HG03060 (cell line): ENCODE measurements around the gene IL2RA.
"Not testable (repeated sequence)": the region's sequence is repeated elsewhere in the genome, so short reads cannot be mapped to it uniquely, and the experiment has no call there.

ENCODE experiments used
- ATAC-seq: cut with Tn5 transposase; IDR thresholded peaks from one replicate; pipeline ENCODE4 v1.9.1; 2021; ENCODE audit warnings: low read depth, moderate number of reproducible peaks; ENCODE audit not compliant: unreplicated experiment

The IL2RA gene

DNA sequence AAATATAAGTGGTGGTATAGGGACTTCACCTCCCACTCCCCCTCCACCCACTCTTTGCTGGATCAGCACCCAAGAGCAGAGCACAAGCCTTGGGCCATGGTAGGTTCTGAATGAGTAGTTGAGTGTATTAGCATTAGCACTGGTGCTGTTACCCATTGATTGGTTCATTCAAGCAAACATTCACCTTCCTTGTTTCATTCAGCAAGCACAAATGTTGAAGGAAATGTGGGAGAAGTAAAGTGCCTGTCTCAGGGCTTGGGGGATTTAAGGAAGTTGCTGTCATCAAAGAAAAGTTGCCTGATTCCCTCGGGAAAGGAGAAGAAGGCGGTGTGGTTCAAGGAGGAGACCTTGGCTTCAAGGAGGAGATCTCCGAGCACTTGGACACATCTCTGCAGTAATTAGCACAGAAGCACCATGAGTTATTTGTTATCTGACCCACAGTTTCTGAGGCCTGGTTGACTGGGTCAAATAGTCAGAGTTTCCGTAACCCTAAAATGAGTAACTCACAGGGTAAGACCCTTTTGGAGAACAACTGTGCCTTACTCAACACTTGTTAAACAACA, 17.3 kb downstream of the IL2RA start:
- ATAC-seq: no peak

DNA sequence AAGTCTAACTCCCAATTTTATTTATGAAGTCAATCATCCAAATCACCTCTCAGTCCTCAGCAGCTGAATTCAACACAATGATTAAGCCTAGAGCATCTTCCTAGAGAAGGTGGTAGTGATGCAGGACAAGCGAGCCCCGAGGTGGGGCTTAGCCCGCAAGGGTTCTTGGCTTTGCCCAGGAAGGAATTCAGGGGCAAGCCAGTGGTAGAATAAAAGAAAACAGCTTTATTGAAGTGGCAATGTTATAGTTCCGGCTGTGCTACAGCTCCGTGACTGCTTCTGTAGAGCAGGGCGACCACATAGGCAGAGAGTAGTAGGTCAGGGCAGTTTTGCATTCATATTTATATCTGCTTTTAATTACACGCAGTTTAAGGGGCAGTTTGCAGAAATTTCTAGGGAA, 18.1 kb downstream of the IL2RA start:
- no peak for ATAC-seq

DNA sequence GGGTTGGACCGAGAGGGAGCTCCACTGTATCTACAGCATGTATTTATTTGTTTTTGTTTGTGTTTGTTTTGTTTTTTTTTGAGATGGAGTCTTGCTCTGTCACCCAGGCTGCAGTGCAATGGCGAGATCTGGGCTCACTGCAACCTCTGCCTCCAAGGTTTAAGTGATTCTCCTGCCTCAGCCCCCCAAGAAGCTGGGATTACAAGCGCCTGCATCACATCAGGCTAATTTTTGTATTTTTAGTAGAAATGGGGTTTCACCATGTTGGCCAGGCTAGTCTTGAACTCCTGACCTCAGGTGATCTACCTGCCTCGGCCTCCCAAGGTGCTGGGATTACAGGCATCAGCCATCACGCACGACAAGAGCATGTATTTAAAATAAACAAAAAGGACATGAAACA, 18.8 kb downstream of the IL2RA start:
- ATAC-seq: not testable (repeated sequence)

DNA sequence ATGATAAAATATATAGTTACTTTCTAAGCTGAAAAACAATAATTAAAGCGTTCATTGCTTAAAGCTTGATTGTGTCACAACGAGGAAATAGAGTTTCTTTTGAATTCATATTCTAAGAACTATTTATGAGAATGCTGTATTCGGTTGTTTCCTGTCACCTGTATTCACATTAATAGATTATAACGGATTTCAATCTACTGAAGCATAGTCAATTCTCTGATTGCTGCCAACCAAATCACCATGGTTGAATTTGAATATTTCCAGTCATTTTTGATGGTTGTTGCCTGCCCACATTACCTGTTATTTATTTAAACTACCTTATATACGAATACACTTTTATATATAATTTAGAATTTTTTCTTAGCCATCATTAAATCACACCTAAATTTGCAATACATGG, 22.0 kb downstream of the IL2RA start:
- ATAC-seq: no peak

DNA sequence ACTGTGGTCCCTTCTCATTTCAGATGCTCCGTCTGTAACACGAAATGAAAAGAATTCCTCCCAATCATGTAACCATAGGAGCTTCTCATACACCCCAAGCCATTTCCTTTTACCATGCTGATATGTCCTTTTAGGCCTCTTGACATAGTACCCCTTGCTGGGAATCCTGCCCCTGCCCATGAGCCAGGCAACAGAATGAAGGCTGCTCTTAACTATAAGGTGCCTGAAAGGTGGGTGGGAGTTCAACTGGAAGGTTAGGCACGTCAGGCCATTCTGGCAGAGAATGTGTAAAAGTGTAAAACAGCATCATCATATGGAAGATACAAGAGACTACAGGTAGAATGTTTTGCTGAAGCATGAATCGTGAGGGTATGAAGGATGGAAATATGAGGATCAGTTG, 22.5 kb downstream of the IL2RA start:
- no peak for ATAC-seq

DNA sequence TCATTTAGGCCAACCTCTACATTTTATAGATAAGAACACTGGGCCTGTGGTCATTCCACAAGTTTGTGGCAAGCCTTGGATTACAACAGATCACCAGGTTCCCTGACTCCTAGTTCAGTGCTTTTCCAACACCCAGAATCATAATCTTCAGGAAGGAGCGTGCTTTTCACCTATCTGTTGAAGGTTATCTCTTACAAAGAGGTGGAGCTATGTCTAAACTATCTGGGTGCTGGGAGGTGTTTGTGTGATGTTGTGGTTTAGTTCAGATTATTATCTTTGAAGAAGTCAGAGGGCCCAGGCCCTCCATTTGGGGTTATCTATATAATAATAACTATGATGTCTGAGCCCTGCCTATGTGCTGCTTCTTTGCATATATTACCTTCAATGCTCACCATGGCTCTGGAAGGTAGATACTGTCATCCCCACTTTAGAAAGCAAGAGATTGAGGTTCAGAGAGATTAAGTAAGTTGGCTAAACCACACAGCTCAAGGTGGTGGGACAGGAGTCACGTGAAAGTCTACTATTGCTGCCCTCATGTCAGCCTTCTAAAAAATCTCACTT, 24.0 kb downstream of the IL2RA start:
- no peak for ATAC-seq

DNA sequence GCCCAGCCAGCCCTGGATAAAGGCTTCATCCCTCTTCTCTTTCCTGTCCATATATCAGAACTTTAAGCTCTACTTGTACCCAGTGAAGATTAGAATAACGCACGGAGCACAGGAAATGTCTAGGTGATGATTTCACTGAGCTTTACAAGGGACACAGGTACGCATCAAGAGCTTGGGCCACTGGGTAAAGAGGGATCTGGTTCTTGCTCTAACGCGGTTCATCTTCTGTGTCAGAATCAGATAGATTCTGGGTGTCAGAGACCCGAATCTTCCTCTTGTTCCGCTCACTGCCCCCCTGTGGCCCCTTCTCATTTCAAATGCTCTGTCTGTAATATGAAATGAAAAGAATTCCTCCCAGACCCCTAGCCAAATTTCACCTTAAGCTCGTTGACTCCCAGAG, 24.7 kb downstream of the IL2RA start:
- ATAC-seq: no peak

DNA sequence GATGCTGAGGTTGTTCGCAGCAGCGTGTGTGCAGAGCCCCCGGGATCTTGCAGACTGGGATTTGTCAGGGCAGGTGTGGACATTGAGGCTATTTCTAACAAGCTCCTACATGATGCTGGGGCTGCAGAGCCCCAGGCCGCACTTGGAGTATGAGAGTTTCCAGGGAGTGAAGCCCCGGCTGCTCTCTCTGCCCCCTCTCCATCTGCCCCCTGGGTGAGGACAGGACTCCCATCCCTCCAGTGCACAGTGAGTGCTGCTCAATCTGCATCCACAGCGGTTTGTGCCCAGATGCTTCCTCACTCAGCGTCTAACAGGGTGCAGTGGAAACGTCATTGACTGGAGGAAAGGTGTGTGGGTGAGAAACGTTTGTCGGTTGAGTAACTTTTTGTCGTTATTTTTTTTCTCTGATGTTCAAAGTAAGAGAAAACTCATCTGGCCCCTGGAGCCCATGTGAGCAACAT, 25.3 kb downstream of the IL2RA start:
- no peak for ATAC-seq

DNA sequence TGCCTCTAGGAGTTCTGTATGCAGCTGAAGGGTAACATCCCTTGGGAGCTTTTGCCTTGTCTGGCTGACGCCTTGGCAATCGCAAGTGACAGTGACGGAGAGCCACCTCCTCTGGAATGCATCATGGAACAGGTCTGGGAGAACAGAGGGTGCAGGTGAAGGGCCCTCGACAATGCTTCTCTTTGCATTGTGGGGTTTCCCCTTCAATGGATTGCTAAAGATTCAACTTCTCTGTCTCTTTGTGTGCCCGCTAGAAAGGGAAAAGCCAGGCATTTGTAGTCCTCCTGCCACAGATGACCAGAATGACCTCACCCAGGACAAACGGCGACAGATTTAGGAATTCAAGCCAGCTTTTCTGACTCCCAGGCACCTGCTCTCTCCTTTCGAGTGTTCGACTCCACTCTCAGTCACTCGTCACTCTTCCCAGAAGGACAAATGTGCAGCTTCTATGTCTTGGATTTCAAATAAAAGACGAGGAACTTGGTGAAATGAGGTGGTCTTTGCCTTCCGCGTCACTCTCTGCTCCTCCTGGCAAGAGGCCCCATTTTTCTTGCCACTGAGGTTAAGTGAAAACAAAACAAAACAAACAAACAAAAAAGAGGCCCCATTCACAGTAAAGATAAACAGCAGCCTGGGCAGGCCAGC, 26.1 kb downstream of the IL2RA start:
- no peak for ATAC-seq

DNA sequence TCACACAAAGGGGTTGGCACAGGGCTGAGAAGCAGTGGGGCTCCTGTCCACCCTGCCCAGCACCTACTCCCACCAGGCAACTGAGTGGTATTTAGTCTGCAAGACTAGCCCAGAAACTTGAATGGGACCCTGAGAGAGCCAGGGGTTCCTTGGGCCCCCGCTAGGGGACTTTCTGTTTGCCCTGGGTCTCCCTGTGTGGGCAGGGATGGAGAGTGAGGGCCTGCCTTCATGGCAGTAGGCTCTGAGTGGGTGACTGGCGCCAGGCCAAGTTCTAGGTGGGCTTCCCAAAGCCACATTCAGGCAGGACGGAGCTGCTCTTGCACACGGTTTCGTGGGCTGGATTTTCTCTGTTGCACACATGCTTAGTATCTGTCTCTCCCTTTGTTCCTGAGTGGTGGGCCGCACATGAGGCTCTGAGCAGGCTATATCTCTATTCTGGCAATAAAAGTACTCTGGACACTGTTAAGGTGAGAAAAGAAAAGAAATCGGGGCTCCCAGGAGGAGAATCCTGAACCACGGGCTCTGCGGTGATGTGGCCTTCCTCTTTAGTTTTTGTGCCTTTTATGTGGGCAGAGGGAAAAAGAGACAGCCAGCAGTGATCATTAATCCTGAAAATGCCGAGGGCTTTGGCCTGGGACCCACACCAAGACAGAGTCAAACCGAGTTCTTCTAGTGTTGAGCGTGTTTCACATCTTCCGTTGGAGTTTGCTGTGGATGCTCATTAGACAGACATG, 26.9 kb downstream of the IL2RA start:
- ATAC-seq: no peak

DNA sequence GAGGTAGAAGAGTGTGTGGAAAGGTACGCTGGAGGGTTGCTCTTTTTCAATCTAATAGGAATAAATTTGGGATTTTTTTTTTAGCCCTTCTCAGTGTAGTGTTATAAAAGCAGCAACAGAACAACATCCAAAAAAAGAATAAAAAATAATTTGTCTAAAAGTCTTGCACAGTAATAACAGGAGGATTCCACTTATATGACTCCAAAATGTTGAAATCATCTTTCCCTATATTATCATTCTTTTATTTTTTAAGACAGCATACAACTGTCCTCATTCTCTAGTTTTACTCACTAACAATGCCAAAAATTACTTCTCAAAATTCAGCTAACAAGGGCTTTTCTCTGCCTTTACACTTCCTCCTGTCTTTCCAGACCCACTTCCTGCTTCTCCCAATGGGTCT, 27.8 kb downstream of the IL2RA start:
- ATAC-seq: no peak

DNA sequence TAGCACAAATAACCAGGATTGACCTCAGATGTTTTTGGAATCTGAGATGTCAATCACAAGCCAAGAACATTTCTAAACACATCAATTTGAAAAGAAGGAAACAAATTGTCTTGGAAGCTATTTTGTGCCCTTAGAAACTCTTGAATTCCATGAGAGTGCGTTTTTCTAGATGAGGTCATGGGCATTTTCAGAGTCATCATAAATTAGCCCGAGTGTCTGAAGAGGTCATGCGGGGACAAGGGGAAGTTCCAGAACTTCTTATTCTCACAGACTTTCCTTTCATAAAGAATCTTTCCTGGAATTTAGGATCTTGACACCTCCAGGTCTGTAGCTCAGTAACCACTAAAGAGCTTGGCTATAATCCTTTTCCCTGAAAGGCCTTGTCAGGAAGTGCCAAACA, 28.2 kb downstream of the IL2RA start:
- ATAC-seq: no peak

DNA sequence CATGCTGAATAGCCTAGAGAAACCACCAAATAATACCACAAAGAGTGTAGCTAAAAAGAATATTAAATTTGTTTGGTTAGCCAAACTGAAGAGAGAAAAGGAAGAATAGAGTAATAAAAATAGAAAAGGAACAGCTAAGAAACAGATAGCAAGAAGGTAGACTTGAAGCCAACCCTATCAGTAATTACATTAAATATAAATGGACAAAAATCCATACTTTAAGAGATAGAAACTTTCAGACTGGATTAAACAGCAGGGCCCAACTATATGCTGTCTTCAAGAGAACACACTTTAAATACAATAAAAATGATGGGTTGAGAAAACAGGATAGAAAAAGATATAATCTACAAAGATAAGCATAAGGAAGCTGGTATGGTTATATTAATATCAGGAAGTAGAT, 31.2 kb downstream of the IL2RA start:
- no peak for ATAC-seq

DNA sequence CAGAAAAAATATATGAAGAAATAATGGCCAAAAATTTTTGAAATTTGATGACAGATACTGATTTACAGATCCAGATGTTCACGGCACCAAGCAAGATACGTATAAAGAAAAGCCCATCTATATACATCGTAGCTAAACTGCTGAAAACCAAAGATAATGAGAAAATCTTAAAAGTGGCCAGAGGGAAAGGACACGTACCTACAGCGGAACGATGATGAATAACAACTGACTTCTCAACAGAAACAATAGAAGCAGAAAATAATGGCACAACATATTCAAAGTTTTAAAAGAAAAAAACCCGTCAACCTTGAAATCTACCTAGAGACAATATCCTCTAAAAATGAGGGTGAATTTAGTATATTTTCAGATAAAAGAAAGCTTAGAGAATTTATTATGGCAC, 31.9 kb downstream of the IL2RA start:
- no peak for ATAC-seq

DNA sequence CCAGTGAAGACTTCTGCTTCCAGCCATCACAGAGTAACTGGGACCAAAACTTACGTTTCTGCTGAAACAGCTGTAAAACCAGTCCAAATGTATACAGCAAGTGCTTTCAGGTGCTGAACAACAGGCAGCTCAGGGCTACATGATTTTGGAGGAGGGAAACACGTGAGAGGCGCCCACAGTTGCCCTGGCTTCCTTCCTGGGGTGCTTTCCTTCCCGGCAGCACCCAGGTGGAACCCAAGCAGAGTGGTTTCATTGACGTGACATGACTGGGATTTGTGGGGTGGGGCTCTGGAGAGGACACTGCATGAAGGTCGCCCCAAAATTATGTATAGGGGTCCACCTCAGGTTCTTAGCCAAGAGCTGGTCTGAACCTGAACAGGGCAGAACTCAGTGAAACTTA, 34.2 kb downstream of the IL2RA start:
- no peak for ATAC-seq

DNA sequence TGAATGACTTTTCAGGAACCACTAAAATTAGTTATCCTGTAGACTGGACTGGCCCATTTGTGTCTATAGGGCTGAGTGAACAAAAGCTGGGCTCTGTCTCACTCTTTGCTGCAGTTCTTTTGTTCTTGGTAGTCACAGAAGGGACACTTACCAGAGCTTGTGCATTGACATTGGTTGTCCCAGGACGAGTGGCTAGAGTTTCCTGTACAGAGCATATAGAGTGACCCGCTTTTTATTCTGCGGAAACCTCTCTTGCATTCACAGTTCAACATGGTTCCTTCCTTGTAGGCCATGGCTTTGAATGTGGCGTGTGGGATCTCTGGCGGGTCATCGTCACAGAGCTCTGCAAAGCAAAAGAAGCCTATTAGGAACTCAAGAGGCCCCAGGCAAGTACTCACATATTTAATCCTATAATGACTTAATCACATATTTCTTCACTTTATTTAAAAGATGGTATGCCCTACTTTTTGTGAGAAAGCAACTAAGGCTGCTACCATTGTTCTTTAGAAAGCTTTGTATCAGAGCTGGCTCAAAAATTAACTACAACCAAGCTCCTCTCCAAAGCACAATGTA, 36.4 kb downstream of the IL2RA start:
- ATAC-seq: no peak

DNA sequence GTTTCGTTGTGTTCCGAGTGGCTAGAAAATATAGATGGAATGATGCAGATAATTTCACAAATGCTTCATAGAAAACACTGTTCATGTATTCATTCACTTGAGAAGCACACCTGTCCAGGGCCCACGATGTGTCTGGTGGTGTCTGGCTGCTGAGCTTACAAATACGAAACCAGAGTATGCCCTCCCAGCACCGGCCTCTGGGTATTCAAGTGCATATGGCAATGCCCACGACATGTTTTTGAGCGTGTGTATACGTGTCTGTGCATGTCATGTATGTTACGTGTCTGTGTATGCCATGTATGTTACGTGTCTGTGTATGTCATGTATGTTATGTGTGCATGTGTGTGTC, 37.9 kb downstream of the IL2RA start:
- no peak for ATAC-seq

DNA sequence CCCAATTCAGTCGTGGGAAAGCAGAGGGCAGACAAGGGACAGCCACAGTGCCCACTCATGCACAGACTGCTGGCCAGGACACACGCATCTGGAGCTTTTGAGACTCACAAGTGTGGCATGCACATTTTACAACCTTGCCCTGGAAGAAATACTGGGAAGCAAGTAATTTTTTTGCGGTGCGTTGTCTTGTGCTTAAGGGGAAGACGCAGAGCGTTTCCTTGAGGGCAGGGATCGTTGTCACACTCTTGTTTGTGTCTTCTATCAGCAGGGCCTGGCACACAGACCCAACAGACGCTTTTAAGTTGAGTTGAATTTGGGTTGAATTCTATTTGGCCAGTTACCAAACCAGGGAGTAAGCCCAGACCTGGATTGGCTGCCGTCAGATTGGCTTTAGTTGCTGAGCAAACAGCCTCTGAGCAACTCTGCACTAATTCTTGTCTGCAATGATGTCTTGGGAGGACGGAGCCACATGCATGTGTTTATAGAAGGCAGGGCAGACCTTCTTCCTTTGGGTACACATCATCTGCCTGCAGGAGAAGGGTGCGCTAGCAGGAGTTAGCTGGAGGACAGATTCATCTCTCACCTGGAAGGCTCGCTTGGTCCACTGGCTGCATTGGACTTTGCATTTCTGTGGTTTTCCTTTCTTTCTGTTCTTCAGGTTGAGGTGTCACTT, 38.4 kb downstream of the IL2RA start:
- no peak for ATAC-seq

DNA sequence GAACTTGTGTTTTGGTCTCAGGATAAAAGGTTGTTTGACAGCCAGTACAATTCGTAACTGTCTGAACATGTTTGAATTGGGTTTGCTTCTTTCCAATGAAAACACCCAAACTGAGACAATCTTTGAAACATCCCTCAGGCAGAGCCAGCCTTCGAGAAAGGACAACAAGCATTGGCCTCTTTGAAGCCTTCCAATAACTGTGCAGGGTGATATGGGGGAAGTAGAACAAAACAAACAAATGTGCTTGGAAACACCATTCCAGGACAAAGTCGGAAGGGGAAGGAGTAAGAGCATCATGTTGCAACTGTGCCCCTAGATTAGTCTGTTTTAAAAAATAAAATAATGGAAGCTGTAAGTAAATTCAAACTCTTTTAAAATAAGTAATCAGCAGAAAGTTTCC, 39.5 kb downstream of the IL2RA start:
- no peak for ATAC-seq

DNA sequence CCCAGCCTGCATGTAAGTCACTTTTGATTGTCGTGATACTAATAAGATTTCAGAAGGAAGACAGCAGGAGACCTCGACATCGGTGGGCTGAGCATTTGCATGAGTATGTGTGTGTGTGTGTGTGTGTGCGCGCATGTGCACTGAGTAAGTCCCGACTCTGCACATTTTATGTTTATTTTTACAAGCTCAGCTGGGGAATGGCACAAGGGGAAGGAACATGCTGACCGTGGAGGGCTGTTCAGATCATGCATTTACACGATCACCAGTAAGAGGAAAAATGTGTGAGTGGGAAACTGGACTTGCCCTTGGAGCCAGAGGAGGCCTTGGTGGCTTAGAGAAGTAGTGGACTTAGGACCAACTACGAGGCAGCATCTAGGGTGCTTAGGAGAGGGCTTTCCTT, 41.3 kb downstream of the IL2RA start:
- ATAC-seq: no peak

DNA sequence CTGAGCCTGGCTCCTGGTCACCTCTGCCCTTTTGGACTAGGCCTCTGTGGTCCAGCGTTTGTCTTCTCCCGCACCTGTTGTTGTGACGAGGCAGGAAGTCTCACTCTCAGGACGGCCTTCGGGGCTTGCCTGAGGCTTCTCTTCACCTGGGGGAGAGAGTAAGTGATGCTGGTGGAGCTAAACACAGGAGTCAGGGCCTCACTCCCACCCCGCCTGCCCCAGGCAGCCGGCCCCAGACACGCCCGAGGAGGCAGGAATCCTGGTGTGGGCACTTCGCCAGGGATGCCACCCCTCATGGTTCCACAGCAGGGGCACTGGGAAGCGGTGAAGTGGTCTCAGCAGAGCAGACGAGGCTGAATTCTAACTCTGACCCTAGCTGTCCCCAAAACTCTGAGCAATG, 42.4 kb downstream of the IL2RA start:
- no peak for ATAC-seq
